Measurements from ENCODE around the gene IDUA.
"Not testable (repeated sequence)": the region's sequence is repeated elsewhere in the genome, so short reads cannot be mapped to it uniquely, and the experiment has no call there.

The IDUA gene

GRCh38 chr4:974668-975067 lies 12.2 kb upstream of the IDUA start:
- H3K36me3 ChIP-seq (ENCODE audit: control insufficient read depth, insufficient read depth, low read length), result no peaks in the 10 kb centered on the region
- no peaks in the 10 kb centered on the region for H3K27me3 ChIP-seq (ENCODE audit: control insufficient read depth, insufficient read depth, low read length)
- H3K4me3 ChIP-seq (ENCODE audit: low read length), result no peak overlapping the region
- no peak overlapping the region for H3K27ac ChIP-seq (ENCODE audit: low read depth, low read length)
- no peak overlapping the region for H3K9ac ChIP-seq (ENCODE audit: low read length)
- peaks cover 11% of the 10 kb centered on the region for H3K4me1 ChIP-seq (ENCODE audit: control insufficient read depth, insufficient read depth, low read length)

GRCh38 chr4:976016-976415 lies 10.8 kb upstream of the IDUA start:
- not testable (repeated sequence) for H3K9ac ChIP-seq (ENCODE audit: low read length); H3K27ac ChIP-seq (ENCODE audit: low read depth, low read length); H3K36me3 ChIP-seq (ENCODE audit: control insufficient read depth, insufficient read depth, low read length); H3K4me3 ChIP-seq (ENCODE audit: low read length); H3K27me3 ChIP-seq (ENCODE audit: control insufficient read depth, insufficient read depth, low read length)
- peaks cover 11% of the 10 kb centered on the region for H3K4me1 ChIP-seq (ENCODE audit: control insufficient read depth, insufficient read depth, low read length)

GRCh38 chr4:978957-979701 lies 7.7 kb upstream of the IDUA start:
- no peak overlapping the region for H3K27ac ChIP-seq (ENCODE audit: low read depth, low read length)

GRCh38 chr4:982291-982690 lies 4.6 kb upstream of the IDUA start:
- Histone ChIP-seq H3K36me3 (ENCODE audit: control insufficient read depth, insufficient read depth, low read length) (no peaks in the 10 kb centered on the region), H3K4me3 (ENCODE audit: low read length) (no peak overlapping the region)

More at GRCh38 chr4:978957-979701, 7.7 kb upstream of the IDUA start:
- H3K27me3 ChIP-seq (ENCODE audit: control insufficient read depth, insufficient read depth, low read length), result no peaks in the 10 kb centered on the region
- H3K36me3 ChIP-seq (ENCODE audit: control insufficient read depth, insufficient read depth, low read length), result no peaks in the 10 kb centered on the region
- no peak overlapping the region for H3K4me3 ChIP-seq (ENCODE audit: low read length)
- H3K4me1 ChIP-seq (ENCODE audit: control insufficient read depth, insufficient read depth, low read length), result no peaks in the 10 kb centered on the region
- no peak overlapping the region for H3K9ac ChIP-seq (ENCODE audit: low read length)

GRCh38 chr4:982814-983213 lies 4.0 kb upstream of the IDUA start:
- Histone ChIP-seq H3K4me3 (ENCODE audit: low read length) (no peak overlapping the region), H3K27ac (ENCODE audit: low read depth, low read length) (no peak overlapping the region), H3K4me1 (ENCODE audit: control insufficient read depth, insufficient read depth, low read length) (peaks cover 13% of the 10 kb centered on the region)

More at GRCh38 chr4:982291-982690, 4.6 kb upstream of the IDUA start:
- H3K4me1 ChIP-seq (ENCODE audit: control insufficient read depth, insufficient read depth, low read length), result peaks cover 9% of the 10 kb centered on the region
- H3K27me3 ChIP-seq (ENCODE audit: control insufficient read depth, insufficient read depth, low read length), result no peaks in the 10 kb centered on the region
- no peak overlapping the region for H3K27ac ChIP-seq (ENCODE audit: low read depth, low read length)
- no peak overlapping the region for H3K9ac ChIP-seq (ENCODE audit: low read length)

GRCh38 chr4:984336-985054 lies 2.3 kb upstream of the IDUA start:
- H3K9ac ChIP-seq (ENCODE audit: low read length), result no peak overlapping the region
- peak overlapping the region; percentile 48 for H3K4me3 ChIP-seq (ENCODE audit: low read length)
- H3K4me1 ChIP-seq (ENCODE audit: control insufficient read depth, insufficient read depth, low read length), result peaks cover 13% of the 10 kb centered on the region

More at GRCh38 chr4:982814-983213, 4.0 kb upstream of the IDUA start:
- no peak overlapping the region for H3K9ac ChIP-seq (ENCODE audit: low read length)
- no peaks in the 10 kb centered on the region for H3K36me3 ChIP-seq (ENCODE audit: control insufficient read depth, insufficient read depth, low read length)
- H3K27me3 ChIP-seq (ENCODE audit: control insufficient read depth, insufficient read depth, low read length), result no peaks in the 10 kb centered on the region

GRCh38 chr4:985123-985830 lies 1.6 kb upstream of the IDUA start:
- H3K27ac ChIP-seq (ENCODE audit: low read depth, low read length), result no peak overlapping the region
- peaks cover 13% of the 10 kb centered on the region for H3K4me1 ChIP-seq (ENCODE audit: control insufficient read depth, insufficient read depth, low read length)
- no peak overlapping the region for H3K9ac ChIP-seq (ENCODE audit: low read length)
- no peaks in the 10 kb centered on the region for H3K27me3 ChIP-seq (ENCODE audit: control insufficient read depth, insufficient read depth, low read length)
- peaks cover 2% of the 10 kb centered on the region for H3K36me3 ChIP-seq (ENCODE audit: control insufficient read depth, insufficient read depth, low read length)
- H3K4me3 ChIP-seq (ENCODE audit: low read length), result peak overlapping the region; percentile 48

More at GRCh38 chr4:984336-985054, 2.3 kb upstream of the IDUA start:
- Histone ChIP-seq H3K27me3 (ENCODE audit: control insufficient read depth, insufficient read depth, low read length) (no peaks in the 10 kb centered on the region), H3K36me3 (ENCODE audit: control insufficient read depth, insufficient read depth, low read length) (no peaks in the 10 kb centered on the region), H3K27ac (ENCODE audit: low read depth, low read length) (no peak overlapping the region)

- H3K4me1 ChIP-seq (ENCODE audit: control insufficient read depth, insufficient read depth, low read length), result peaks cover 13% of the 10 kb centered on the region
- peaks cover 5% of the 10 kb centered on the region for H3K36me3 ChIP-seq (ENCODE audit: control insufficient read depth, insufficient read depth, low read length)
- H3K4me3 ChIP-seq (ENCODE audit: low read length), result peak overlapping the region; percentile 84
- H3K27ac ChIP-seq (ENCODE audit: low read depth, low read length), result peak overlapping the region; percentile 22
- no peaks in the 10 kb centered on the region for H3K27me3 ChIP-seq (ENCODE audit: control insufficient read depth, insufficient read depth, low read length)
- peak overlapping the region; percentile 29 for H3K9ac ChIP-seq (ENCODE audit: low read length)
These were observed 391 bp upstream of the IDUA start for GRCh38 chr4:986428-986878.

- Histone ChIP-seq H3K4me3 (ENCODE audit: low read length) (peak overlapping the region; percentile 84), H3K4me1 (ENCODE audit: control insufficient read depth, insufficient read depth, low read length) (peaks cover 13% of the 10 kb centered on the region), H3K27me3 (ENCODE audit: control insufficient read depth, insufficient read depth, low read length) (no peaks in the 10 kb centered on the region), H3K36me3 (ENCODE audit: control insufficient read depth, insufficient read depth, low read length) (peaks cover 5% of the 10 kb centered on the region), H3K27ac (ENCODE audit: low read depth, low read length) (no peak overlapping the region), H3K9ac (ENCODE audit: low read length) (peak overlapping the region; percentile 30)
These were observed 1.0 kb downstream of the IDUA start for GRCh38 chr4:987624-988513.

- peaks cover 5% of the 10 kb centered on the region for H3K36me3 ChIP-seq (ENCODE audit: control insufficient read depth, insufficient read depth, low read length)
- no peak overlapping the region for H3K27ac ChIP-seq (ENCODE audit: low read depth, low read length)
- H3K9ac ChIP-seq (ENCODE audit: low read length), result no peak overlapping the region
- peaks cover 13% of the 10 kb centered on the region for H3K4me1 ChIP-seq (ENCODE audit: control insufficient read depth, insufficient read depth, low read length)
- no peak overlapping the region for H3K4me3 ChIP-seq (ENCODE audit: low read length)
- H3K27me3 ChIP-seq (ENCODE audit: control insufficient read depth, insufficient read depth, low read length), result no peaks in the 10 kb centered on the region
These were observed 2.2 kb downstream of the IDUA start for GRCh38 chr4:988726-989721.

Measured in rectal smooth muscle tissue (tissue), 1 donor.